HTERT RPE-1 (cell line): ENCODE measurements around the gene SLC13A4.
"Not testable (repeated sequence)": the region's sequence is repeated elsewhere in the genome, so short reads cannot be mapped to it uniquely, and the experiment has no call there.

Experiments
- in situ Hi-C: fragments of 300-500 bp; cut with MboI; formaldehyde crosslinking; loops from 4 replicates; pipeline ENCODE4 v1.14.3; 2020; ENCODE audit warnings: low sequenced_read_pairs

Gene SLC13A4, protein sequence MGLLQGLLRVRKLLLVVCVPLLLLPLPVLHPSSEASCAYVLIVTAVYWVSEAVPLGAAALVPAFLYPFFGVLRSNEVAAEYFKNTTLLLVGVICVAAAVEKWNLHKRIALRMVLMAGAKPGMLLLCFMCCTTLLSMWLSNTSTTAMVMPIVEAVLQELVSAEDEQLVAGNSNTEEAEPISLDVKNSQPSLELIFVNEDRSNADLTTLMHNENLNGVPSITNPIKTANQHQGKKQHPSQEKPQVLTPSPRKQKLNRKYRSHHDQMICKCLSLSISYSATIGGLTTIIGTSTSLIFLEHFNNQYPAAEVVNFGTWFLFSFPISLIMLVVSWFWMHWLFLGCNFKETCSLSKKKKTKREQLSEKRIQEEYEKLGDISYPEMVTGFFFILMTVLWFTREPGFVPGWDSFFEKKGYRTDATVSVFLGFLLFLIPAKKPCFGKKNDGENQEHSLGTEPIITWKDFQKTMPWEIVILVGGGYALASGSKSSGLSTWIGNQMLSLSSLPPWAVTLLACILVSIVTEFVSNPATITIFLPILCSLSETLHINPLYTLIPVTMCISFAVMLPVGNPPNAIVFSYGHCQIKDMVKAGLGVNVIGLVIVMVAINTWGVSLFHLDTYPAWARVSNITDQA

DNA sequence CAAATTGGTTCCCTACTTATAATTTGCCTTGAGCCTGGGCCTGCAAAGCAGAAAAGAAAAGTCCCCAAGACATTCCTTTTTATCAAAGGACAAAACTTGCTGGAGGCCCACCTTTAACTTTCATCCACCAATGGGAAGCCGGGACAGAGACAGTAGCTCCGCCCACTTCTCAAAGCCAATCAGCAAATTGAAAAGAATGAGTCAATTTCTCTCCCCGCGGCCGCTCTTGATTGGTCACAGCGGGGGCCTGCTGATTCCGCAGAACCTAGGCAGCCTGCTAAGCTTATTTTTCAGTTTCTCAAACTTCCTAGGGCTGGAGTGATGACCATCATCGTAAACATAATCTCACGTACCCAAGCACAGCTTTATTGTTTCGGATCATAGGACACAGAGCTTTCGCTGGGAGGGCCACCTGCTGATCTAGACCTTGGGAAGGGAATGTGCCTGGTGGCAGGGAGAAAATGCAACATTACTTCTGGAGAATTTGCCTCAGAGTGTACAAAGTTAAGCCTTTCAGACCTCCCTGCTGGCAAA, at the start of gene SLC13A4:
Gene SLC13A4 (minus strand): TSS at position 51 of the 534 bp plus-strand sequence. CDS start 690 bp downstream, outside the sequence.
- in situ Hi-C loops = no loop called here

DNA sequence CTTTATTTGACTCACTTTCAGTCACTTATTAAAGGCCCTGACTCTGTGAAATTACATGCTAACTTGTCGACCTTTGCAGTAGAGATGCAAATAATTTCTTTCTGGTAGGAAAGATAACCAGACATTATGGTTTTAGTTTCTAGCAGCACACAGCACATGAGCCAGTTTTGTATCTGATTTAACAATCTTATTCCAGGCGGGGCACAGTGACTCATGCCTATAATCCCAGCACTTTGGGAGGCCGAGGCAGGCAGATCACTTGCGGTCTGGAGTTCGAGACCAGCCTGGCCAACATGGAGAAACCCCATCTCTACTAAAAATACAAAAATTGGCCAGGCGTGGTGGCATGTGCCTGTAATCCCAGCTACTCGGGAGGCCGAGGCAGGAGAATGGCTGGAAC, 47.9 kb upstream of the SLC13A4 start:
- in situ Hi-C loops = not testable (repeated sequence)

DNA sequence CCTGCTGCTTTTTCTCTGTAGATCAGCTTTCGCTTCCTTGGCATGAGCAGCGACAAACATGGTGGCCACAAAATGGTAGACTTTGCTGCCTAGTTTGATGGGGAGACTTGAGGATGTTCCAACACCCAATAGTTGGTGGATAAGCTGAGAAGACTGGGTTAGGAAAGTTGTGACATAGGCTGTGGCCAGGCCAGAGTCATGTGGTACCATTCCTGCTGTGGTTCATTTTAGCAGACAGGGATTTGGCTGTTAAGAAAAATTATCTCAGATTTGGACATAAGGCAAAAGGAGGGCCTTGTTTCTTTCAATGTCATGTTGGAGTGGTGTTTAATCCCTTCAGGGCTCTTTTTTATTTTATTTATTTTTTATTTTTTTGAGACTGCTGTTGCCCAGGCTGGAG, 47.2 kb upstream of the SLC13A4 start:
- in situ Hi-C loops = no loop called here

DNA sequence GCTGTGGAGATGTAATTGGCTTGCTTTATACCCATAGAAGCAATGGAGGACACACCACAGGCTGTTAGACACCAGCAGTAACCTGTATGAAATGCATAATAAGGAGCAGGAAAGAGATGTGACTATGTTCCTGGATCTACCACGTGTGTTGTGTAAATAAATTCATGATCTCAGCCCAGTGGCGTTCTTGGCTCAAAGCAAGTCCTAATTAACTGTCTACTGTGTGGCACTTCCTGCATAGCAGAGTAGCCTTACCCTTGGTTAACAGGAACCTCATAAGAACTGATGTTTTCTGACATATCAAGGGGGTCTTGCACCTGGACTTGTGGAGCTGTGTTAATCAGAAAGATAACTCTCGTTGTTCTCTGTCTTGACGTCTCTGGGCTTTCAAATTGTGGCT, 46.3 kb upstream of the SLC13A4 start:
- in situ Hi-C loops = no loop called here

DNA sequence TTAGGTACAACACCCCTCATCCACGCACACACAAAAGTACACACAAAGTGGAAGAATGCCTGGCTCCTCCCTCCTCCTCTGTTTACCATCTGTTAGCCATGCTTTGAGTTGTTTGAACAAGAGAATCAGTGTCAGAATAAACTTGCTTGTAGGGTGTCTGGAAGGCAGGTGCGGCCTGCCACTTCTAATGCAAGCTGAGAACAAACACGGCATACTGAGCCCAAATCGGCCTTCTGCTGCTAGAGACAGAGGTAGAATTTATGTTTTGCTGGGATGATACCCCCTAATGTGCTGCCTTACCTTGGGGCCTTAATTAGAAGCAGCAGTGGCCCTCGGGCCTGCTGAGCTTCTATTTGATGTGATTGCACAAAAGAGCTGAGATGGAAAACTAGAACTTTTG, 45.5 kb upstream of the SLC13A4 start:
- in situ Hi-C loops = no loop called here

DNA sequence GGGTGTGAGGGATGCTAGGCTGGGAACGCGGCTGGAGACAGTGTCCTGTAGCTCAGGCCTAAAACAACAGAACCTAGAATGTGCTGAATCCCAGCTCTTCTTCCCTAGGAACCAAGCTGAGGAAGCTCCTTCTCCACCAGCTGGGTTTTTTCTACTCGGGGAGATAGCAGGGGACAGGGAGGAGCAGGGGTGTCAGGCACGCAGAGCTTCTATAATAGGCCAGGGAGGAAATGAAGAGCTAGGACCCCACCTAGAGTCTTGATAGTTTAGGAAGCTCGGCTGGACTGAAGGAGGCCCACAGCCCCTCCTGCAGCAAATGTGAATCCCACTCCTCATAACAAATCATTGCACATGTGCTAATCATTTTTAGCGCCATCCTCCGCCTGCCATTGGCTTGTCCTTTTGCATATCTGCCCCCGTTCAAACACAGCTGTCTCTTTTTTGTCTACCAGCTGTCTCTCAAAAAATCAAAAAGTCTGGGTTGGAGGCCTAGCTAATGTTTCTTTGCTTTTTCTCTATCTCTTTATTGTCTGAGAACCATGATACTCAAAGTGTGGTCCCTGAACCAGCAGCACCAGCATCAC, 44.7 kb upstream of the SLC13A4 start:
- in situ Hi-C loops = no loop called here

DNA sequence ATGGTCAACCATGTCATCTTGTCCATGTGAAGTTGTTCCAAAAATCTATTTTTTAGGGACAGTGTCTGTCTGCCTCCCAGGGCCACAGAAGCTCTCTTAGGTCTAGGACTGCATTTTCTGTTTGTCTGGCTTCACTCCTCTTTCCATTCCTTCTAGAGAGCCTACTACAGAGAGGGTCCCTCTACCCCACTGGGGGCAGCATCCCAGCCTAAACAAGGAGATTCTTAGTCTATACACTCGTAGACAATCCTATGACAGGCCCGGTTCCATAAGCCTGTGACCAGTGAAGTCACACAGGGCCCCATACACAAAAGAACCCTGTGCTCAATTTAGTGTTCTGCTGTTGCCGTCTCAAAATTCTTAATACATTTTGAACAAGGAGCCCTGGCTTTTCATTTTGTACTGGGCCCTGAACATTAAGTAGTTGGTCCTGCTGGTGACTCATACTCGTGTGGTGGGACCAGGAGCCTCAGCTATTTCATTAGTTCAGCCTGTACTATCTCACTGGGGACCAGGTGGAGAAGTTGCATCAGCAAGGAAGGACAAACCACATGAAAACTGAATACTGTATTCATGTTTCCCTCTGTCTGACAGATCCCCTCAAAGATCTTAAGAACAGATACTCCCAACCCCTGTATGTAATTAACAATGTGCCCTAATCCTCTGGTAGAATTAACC, 44.1 kb upstream of the SLC13A4 start:
- in situ Hi-C loops = no loop called here

DNA sequence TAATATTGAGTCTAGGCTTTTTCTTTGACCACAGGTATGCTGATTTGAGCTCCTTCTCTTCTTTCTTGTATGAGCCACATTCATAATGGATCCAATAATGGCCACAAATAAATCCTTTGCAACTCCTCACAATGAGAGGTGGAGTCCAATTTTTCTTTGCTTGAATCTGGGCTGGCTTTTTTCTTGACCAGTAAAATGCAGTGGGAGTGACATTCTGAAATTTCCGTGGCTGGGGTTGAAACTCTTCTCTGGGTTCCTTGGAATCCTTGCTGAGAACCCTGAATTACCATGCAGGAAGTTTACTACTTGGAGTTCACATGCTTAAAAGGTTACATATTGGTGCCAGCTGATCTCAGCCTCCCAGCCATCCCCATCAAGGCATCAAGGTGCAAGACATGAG, 43.1 kb upstream of the SLC13A4 start:
- in situ Hi-C loops = no loop called here

DNA sequence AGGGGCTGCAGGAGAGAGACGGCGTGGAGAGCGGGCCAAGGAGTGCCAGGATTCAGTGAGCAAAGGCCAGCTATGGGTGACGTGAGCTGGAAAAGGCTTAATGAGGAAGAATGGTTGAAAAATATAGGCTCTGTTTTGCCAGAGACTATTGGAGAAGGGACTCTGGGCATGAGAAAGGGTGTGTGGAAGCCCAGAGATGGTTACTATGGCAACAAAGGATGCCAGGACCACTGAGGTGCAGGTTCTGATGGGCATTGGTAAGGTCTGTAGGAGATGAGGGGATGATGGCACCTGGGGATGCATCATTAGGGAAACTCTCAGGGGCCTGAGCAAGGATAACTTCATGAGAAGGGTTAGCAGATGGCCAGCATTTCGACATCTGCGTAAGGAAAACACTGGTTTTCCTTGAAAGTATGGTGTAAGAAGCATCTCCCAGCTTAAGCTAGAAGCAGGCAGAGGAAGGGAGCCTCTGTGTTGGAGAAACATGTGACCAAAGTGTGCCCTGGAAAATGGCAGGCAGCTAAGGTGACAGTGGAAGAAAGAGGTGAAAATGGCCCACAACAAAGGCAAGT, 42.2 kb upstream of the SLC13A4 start:
- in situ Hi-C loops = no loop called here

DNA sequence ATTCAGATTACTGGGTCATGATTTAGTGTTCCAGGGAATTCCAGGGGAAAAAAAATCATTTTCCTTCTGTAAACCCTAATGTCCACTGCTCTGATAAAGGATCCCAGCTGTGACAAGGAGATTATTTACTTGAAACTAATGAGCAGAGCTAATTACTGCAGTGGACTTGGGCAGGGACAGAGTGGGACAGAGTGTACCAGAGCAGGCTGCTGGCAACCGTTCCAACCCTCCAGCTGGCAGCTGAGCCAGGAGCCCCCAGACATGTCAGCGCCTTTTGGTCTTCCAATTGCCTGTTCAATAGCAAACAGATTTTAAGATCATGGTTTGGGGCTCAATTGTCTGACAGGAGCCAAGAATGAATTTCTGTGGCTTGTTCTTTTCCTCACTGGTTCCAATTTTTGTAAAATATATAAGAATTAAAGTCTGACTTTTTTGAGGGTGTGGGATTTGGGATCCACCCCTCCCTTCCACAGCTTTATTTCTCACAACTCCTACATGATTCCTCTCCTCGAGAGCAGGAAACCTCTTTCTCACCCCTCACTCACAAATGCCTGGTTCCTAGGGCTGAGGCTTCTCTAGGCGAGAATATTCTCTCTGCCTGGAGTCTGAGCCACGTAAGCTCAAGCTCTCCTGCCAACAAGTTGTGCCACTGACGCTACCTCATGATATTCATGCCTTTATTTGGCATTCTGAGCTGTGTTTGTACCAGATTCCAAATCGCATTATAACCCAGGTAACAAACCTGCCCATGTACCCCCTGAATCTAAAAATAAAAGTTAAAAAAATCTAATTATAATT, 41.2 kb upstream of the SLC13A4 start:
- in situ Hi-C loops = no loop called here

DNA sequence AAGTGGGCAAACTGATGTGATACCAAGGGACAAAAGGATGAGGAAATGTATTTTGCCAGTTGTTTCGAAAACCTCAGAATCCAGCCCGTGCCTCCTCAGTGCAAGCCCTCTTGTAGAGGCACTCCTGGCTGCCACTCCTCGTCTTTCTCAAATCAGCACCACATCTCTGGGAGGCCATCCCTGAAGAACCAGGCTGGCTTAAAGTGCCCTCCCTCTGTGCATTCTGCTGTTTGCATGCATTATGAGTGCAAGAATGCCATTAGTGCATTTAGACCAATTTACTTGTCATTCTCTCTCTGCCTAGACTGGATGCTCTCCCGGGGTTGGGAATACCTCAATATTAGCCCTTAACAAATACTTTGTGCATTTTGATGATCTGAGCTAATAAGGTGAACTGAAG, 40.5 kb upstream of the SLC13A4 start:
- in situ Hi-C loops = no loop called here

DNA sequence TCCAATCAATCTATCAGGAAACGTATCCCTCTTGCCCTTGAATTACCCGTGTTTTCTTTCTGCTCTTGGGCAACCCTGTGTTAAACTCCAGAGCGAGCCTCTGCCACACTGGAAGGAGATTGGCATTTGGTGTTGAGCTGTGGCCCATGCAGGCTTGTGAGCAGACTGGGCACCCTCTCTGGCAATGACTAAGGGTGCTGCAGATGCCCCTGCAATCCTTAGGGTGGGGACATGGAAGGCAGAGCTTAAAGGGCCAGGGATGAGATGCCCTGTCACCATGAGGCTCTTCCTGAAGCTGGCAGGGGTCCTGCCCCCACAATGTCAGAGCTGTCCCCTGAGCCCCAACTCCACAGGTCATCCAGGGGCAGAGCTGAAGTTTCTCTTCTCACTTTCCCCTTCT, 40.1 kb upstream of the SLC13A4 start:
- in situ Hi-C loops = no loop called here

DNA sequence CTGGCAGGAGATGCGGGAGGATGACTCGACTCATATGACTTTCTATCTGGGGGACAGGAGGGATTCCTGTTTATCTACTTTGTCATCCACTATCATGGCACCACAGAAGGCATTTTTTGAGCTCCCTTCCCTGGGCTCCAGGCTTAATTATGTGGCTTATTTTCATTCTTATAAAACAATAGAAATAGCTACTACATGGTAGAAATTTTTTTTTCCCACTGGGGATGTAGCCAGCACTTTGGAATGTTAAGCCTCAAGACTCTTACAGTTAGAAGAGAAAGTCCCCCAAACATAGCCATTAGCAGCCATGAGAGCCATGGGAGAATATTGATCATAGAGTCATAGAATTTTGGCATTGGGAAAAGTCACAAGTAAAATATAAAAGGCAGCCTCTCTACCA, 35.3 kb upstream of the SLC13A4 start:
- in situ Hi-C loops = no loop called here

DNA sequence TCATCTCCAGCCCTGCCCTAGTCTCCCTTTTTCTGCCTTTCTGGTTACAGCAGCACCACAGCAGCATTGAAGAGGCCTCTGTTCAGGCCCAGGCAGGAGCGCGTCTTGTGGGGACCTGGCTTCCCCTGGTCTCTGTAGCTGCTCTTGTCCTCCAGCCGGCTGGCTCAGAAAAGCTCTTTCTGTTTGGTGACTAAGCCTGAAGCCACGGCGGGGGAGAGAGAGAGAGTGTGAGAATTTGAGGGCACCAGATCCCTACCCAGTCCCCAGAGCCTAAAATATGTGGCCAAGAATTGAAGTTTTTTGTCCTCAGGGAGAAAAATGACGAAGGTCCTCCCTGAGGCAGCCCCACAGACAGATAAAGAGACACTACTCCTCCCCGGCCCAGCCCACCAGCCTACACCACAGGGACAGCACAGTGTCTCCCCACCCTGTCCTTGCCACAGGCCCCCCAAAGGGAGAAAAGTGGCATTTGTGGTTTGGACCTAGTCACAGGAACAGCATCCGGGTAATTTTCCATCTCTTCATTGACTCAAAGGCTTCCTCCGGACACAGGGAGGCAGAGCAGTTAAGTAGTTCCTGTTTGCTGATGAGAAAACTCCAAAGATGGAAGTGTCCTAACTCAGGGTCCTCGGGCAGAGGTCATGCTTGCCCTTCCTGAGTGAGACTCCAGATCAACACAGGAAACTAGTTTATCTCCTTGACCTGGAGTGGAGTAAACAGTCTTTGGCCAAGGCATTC, 33.9 kb upstream of the SLC13A4 start:
- in situ Hi-C loops = no loop called here

DNA sequence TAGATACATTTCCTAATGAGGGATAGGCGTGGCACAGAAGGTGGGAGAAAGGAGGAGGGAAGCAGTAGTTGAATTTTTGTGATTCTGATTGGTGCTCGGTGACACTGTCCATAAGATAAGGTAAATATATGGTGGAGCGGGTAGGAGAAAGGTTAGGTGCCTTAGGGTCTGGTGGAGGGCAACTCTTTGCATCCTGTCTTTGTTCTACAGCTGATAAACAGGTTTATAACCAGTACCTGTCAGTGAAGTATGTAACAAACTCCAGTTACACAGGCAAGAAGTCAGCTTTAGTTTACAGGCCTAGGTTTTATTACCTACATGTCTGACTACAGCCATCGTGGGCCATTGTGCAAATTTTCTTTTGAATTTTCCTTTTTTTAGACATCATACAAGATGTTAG, 31.5 kb upstream of the SLC13A4 start:
- in situ Hi-C loops = no loop called here

DNA sequence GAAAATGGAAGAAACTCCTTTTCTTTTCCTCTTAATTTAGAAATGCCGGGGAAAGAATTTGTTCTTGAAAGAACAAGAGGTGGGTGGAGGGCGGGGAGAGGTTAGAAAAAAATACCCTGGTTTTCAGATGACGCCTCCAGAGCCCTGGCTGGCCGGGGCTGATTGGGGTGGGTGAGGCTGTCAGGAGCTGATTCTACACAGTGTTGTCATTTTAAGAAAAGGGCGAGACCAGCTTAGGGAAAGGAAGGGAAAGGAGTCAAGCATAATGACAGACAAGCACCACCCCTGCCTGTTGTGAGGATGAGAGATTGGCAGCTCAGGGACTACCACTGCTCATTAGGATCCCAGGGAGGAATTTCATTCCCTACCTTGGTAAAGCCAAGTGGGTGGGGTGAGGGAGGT, 30.5 kb upstream of the SLC13A4 start:
- in situ Hi-C loops = no loop called here

DNA sequence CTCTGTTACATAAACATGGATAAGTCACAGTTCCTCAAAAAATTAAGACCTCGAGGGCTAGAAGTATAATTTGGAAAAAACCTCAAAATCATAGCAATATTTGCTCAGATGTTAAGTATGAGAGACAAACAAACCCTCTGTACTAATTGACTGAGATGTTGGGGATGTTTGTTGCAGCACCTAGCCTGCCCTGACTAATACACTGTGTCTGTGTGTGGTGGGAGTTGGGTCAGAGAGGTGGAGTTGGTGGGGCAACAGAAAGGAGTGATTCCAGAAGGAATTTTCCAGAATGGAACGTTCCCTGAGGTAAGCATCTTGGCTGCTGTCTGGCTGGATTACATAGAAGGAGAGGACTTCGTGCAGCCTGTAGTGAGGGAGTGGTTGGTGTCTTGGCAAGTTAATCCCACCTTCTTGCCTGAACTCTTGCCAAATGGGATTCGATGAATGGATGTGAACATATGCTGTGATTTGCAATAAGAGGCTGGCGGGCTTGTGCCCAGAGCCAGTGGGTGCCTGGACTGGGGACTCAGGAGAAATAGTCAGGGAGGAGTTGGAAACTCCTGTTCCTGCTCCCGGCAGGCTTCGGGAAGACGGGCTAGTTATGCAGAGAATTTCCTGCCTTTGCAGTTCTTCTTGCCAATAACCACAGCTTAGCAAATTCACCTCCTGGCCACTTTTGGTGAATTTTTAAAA, 29.9 kb upstream of the SLC13A4 start:
- in situ Hi-C loops = no loop called here

DNA sequence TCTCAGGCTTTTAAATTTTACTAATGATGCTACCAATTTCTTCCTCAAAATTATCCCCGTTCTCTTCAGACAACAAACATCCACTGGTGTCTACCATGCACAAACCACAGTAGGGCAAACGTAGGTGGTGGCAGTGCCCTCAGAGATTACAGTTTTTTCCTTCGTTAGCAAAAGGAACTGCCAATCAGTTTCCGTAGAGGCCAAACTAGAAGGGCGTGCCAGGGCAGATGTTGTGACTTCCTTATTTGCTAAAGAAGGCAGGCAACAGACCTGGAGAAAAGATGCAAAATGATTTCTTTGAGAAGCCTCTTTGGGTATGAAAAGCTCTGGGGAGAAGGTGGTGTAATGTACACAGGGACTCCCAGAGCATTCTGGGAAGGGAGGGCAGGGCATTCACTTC, 28.2 kb upstream of the SLC13A4 start:
- in situ Hi-C loops = no loop called here

DNA sequence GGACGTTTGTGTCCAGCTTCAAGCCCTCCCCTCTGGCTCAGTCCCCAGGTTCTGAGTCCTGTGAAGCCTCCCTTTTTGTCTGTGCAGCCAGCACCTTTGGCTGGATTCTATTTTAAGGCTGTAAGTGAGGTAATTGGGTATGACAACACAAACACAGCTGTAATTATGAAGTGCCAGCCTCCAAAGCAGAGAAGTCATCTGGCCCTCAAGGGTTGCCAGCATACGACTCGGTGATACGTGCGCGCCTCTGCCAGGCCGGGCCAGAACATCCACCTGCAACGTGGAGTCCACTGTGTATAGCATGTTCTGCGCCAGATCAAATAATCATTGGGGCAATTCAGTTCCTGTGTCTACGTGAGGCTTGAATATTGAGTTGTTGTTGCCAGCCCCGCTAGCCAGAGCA, 27.4 kb upstream of the SLC13A4 start:
- in situ Hi-C loops = no loop called here
